ENCODE measurements around the gene GLT1D1.

The GLT1D1 gene

DNA sequence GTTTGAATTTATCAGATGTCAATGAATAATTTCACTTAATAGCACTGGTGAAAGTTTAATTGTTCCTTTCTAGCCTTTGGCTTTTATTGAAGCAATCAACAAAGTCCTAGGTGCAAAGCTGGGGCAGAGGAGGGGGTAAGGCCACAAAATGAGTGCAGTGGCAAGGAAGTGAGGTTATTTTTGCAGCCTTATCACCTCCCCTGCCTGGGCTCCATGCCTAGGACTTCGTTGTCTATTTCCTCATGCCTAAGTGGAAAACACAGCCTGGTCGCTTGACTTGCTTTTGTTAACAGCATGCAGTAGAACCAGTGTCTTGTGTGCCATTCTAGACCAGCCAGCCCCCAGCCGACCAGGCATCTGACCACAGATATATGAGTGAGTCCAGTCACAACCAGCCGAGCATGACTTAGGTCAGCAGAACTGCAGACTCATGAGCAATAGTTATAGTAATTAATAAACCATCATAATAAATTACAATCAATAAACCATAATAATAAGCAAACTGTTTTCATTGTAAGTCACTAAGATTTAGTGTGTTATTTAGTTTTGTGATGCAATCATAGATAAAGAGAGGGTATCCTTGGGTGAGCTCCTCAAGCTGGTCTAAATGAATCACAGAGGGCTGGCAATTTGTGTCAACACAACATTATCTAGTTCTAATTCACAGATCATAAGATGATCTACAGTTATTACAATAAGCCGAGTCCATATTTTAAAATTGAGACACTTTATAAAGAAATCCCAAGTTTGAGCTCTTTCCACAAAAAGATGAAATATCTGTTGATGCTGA lies 156.8 kb downstream of the GLT1D1 start:
- DNase-seq: no peak

GRCh38 chr12:129016159-129016558 lies 162.9 kb downstream of the GLT1D1 start:
- no peak for DNase-seq

GRCh38 chr12:129025055-129025454 lies 171.8 kb downstream of the GLT1D1 start:
- DNase-seq: no peak

GRCh38 chr12:129028844-129029243 lies 175.6 kb downstream of the GLT1D1 start:
- no peak for DNase-seq

All from T-helper 2 cell (primary cell).